K562 (cell line): Measurements from ENCODE around the gene KLRF2.

Experiments used
- BRCA1 ChIP-seq, 2 experiments: fragments of 450-650 bp in 1 of 2; sonication (generic) in 1 of 2; formaldehyde crosslinking in 1 of 2; IDR thresholded peaks; 2 replicates each; pipeline versions ENCODE4 v1.5.0 to v1.6.1; 2017 to 2020; ENCODE audit warnings: mild to moderate bottlenecking in 1 of 2, missing genetic modification reagents in 1 of 2
- DACH1 ChIP-seq: fragments of 450-650 bp; IDR thresholded peaks from 2 replicates; pipeline ENCODE4 v1.6.1; 2018; ENCODE audit not compliant: partially characterized antibody
- FOXA1 ChIP-seq: fragments of 450-650 bp; IDR thresholded peaks from 2 replicates; pipeline ENCODE4 v1.6.1; 2016; ENCODE audit warnings: mild to moderate bottlenecking, borderline replicate concordance
- FOXK1 ChIP-seq: sonication (generic); formaldehyde crosslinking; IDR thresholded peaks from 2 replicates; pipeline ENCODE4 v1.8.0; 2022; ENCODE audit warnings: missing genetic modification reagents, mild to moderate bottlenecking, borderline replicate concordance
- HNRNPL ChIP-seq: fragments of 200-400 bp; formaldehyde crosslinking; IDR thresholded peaks from 2 replicates; pipeline ENCODE4 v1.6.1; 2017; ENCODE audit warnings: low read depth, mild to moderate bottlenecking, low read length
- KLF6 ChIP-seq: fragments of 250-450 bp; sonication (Bioruptor Pico); IDR thresholded peaks from 2 replicates; pipeline ENCODE4 v1.4.0; 2020; ENCODE audit warnings: mild to moderate bottlenecking, moderate library complexity, borderline replicate concordance
- POLR2G ChIP-seq: fragments of 200-400 bp; formaldehyde crosslinking; IDR thresholded peaks from 2 replicates; pipeline ENCODE4 v1.6.1; 2017; ENCODE audit warnings: low read depth, mild to moderate bottlenecking, antibody characterized with exemption, low read length, moderate library complexity
- PRPF4 ChIP-seq: fragments of 200-400 bp; formaldehyde crosslinking; IDR thresholded peaks from one replicate; pipeline ENCODE4 v1.6.1; 2017; ENCODE audit warnings: low read length, low read depth, mild to moderate bottlenecking; ENCODE audit not compliant: insufficient read depth, poor library complexity, severe bottlenecking
- YY1 ChIP-seq, 3 experiments: IDR thresholded peaks; 2 replicates each; pipeline ENCODE4 v1.6.1; 2011; ENCODE audit warnings: low read length in 2 of 3, mild to moderate bottlenecking in 2 of 3, moderate library complexity in 2 of 3, borderline replicate concordance in 1 of 3, control low read depth in 1 of 3, low read depth in 1 of 3; ENCODE audit not compliant: insufficient read depth in 3 of 3, insufficient replicate concordance in 2 of 3, control insufficient read depth in 1 of 3, insufficient read length in 1 of 3; ENCODE audit errors: extremely low read depth in 1 of 3
- TF ChIP-seq, protein P1 (sequence below): fragments of 450-650 bp; conservative IDR thresholded peaks from 2 replicates; pipeline ENCODE4 v1.6.1; 2016; ENCODE audit warnings: missing genetic modification characterization, low read depth, mild to moderate bottlenecking, control low read depth, missing compliant biosample characterization
- TF ChIP-seq, protein P2 (sequence below), 3 experiments: IDR thresholded peaks in 2 of 3; conservative IDR thresholded peaks in 1 of 3; 2 replicates each; pipeline ENCODE4 v1.5.1; 2011 to 2012; ENCODE audit warnings: low read length in 3 of 3, mild to moderate bottlenecking in 3 of 3, control low read depth in 2 of 3, improper control_type of control experiment in 1 of 3, inconsistent platforms in 1 of 3, low read depth in 1 of 3, mixed read lengths in 1 of 3, moderate library complexity in 1 of 3; ENCODE audit not compliant: insufficient read depth in 2 of 3

DNA sequence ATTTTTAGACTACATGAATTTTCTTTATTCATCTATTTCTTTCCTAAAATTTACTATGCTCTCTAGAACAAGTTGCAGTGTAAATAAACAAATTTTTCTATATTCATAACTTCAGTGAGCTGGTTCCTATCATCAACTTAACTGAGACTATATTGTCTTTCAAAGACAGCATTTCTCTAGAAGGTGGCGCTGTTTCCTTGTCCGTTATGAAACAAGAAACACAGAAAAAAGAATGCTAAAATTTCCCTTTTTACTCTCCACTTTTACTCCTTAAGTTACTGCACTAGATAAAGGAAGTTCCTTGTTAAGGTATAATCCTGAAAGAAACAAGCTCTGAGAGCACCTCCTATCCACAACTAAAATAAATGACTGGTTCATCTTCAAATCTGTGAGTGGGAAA lies 59.1 kb downstream of the KLRF2 start:
- no peak for TF ChIP-seq DACH1
- no peak for TF ChIP-seq YY1 (IDR thresholded peaks at IDR 0.05; ENCODE audit: borderline replicate concordance in 1 of 3, control insufficient read depth in 1 of 3, extremely low read depth in 1 of 3, insufficient read depth in 3 of 3, insufficient read length in 1 of 3, insufficient replicate concordance in 2 of 3, low read depth in 1 of 3, low read length in 2 of 3)
- no peak for TF ChIP-seq PRPF4
- TF ChIP-seq BRCA1 (IDR thresholded peaks at IDR 0.05), result no peak
- TF ChIP-seq BRCA1 (CRISPR knock-in tag; IDR thresholded peaks at IDR 0.05), result no peak
- TF ChIP-seq, protein P1, sequence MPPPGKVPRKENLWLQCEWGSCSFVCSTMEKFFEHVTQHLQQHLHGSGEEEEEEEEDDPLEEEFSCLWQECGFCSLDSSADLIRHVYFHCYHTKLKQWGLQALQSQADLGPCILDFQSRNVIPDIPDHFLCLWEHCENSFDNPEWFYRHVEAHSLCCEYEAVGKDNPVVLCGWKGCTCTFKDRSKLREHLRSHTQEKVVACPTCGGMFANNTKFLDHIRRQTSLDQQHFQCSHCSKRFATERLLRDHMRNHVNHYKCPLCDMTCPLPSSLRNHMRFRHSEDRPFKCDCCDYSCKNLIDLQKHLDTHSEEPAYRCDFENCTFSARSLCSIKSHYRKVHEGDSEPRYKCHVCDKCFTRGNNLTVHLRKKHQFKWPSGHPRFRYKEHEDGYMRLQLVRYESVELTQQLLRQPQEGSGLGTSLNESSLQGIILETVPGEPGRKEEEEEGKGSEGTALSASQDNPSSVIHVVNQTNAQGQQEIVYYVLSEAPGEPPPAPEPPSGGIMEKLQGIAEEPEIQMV (tag), result no peak
- TF ChIP-seq KLF6 (CRISPR knock-in tag), result no peak
- no peak for TF ChIP-seq FOXK1
- TF ChIP-seq, protein P2, sequence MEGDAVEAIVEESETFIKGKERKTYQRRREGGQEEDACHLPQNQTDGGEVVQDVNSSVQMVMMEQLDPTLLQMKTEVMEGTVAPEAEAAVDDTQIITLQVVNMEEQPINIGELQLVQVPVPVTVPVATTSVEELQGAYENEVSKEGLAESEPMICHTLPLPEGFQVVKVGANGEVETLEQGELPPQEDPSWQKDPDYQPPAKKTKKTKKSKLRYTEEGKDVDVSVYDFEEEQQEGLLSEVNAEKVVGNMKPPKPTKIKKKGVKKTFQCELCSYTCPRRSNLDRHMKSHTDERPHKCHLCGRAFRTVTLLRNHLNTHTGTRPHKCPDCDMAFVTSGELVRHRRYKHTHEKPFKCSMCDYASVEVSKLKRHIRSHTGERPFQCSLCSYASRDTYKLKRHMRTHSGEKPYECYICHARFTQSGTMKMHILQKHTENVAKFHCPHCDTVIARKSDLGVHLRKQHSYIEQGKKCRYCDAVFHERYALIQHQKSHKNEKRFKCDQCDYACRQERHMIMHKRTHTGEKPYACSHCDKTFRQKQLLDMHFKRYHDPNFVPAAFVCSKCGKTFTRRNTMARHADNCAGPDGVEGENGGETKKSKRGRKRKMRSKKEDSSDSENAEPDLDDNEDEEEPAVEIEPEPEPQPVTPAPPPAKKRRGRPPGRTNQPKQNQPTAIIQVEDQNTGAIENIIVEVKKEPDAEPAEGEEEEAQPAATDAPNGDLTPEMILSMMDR (IDR thresholded peaks at IDR 0.05 in 2 of 3, conservative IDR thresholded peaks at IDR 0.05 in 1 of 3; ENCODE audit: insufficient read depth in 2 of 3, low read depth in 1 of 3, low read length in 3 of 3), result peak in 1 of 3 experiments; percentile 40; a peak in 2 of 6 replicates
- no peak for TF ChIP-seq HNRNPL
- no peak for TF ChIP-seq FOXA1
- TF ChIP-seq POLR2G, result no peak
